Measurements from ENCODE around the gene CCDC174. TPM values are rescaled to one million over a fixed set of nuclear protein-coding genes. Genes with fewer than 3 reads are reported as not detected.

CCDC174 gene
- total and polyA plus RNA-seq, 10 of the 15 experiments (the other 5 are each of a cell fraction or from before 2014, with no cell fraction given): 11.6 to 31.3 (median 19.1) TPM

DNA sequence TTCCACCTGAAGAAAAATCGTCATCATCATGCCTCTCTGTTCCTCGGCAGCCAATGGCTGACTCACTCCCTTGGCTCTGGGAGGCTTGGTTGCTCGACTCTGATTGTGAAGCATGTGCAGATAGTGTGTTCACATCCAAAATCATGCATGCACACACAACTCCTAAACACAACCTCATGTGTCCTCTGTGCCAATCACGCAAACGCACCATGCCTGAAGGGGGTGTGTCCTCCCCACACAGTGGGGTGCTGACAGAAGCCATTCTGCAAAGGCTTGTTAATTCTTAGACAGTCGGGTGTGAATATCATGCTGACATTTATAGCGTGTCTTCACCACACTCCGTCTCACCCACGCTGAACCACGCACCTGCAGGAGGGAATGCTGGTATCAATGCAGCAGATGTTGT is 11.4 kb upstream of the CCDC174 start:
- Histone ChIP-seq H3K4me3 (no peak overlapping the region), H2AFZ (ENCODE audit: control insufficient read depth, low read depth, low read length) (no peak overlapping the region), H4K20me1 (ENCODE audit: control insufficient read depth, insufficient read depth) (no peaks in the 10 kb centered on the region), H3K4me2 (ENCODE audit: control insufficient read depth, insufficient read depth) (no peak overlapping the region), H3K27me3 (replicated peaks in 1 of 2; ENCODE audit: control insufficient read depth in 2 of 2, insufficient read depth in 2 of 2, low read length in 1 of 2) (0 out of 4 replicates have a peak, but pooled peaks cover 0 to 1% of the 10 kb centered on the region in 2 experiments), H3K9me3 (replicated peaks; ENCODE audit: control insufficient read depth, insufficient read depth, low read length) (no peaks in the 10 kb centered on the region), H3K4me1 (ENCODE audit: control insufficient read depth, insufficient read depth, low read length) (no peaks in the 10 kb centered on the region), H3K27ac (ENCODE audit: control insufficient read depth, insufficient read depth) (no peak overlapping the region), H3K79me2 (ENCODE audit: control insufficient read depth, insufficient read depth, low read length) (no peaks in the 10 kb centered on the region), H3K9ac (ENCODE audit: control insufficient read depth, insufficient read depth, low read length) (no peak overlapping the region), H3K36me3 (ENCODE audit: control insufficient read depth in 2 of 2, insufficient read depth in 2 of 2, low read length in 1 of 2) (no peaks in the 10 kb centered on the region)
- ATAC-seq (no peak), DNase-seq (ENCODE audit: low read depth, low spot score) (no peak), FAIRE-seq (no peak)
- 66% methylated on average over 10 of the region's 10 CpGs for WGBS (ENCODE audit: insufficient coverage, insufficient replicate concordance, low lambda C conversion rate, missing lambda C conversion rate)
- in situ Hi-C loops (cut with MboI) (no loop called here), intact Hi-C loops (cut with micrococcal nuclease; ENCODE audit: unreplicated experiment) (no loop called here)
- no TSS peak for BruUV-seq (replicated peaks)
- SMC1A ChIA-PET (ENCODE audit: uncharacterized antibody, unreplicated experiment): no interaction called here
- TF ChIP-seq FOXM1 (IDR thresholded peaks at IDR 0.05; ENCODE audit: low read depth, low read length) (no peak), TARDBP (IDR thresholded peaks at IDR 0.05; ENCODE audit: borderline replicate concordance) (no peak), SMAD1 (IDR thresholded peaks at IDR 0.05; ENCODE audit: low read depth, partially characterized antibody) (no peak), WRNIP1 (IDR thresholded peaks at IDR 0.05; ENCODE audit: borderline replicate concordance, low read depth, low read length) (no peak), DPF2 (IDR thresholded peaks at IDR 0.05) (no peak)
- TF ChIP-seq, protein P1, sequence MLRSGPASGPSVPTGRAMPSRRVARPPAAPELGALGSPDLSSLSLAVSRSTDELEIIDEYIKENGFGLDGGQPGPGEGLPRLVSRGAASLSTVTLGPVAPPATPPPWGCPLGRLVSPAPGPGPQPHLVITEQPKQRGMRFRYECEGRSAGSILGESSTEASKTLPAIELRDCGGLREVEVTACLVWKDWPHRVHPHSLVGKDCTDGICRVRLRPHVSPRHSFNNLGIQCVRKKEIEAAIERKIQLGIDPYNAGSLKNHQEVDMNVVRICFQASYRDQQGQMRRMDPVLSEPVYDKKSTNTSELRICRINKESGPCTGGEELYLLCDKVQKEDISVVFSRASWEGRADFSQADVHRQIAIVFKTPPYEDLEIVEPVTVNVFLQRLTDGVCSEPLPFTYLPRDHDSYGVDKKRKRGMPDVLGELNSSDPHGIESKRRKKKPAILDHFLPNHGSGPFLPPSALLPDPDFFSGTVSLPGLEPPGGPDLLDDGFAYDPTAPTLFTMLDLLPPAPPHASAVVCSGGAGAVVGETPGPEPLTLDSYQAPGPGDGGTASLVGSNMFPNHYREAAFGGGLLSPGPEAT (IDR thresholded peaks at IDR 0.05; ENCODE audit: low read depth): no peak
- TF ChIP-seq, protein P2, sequence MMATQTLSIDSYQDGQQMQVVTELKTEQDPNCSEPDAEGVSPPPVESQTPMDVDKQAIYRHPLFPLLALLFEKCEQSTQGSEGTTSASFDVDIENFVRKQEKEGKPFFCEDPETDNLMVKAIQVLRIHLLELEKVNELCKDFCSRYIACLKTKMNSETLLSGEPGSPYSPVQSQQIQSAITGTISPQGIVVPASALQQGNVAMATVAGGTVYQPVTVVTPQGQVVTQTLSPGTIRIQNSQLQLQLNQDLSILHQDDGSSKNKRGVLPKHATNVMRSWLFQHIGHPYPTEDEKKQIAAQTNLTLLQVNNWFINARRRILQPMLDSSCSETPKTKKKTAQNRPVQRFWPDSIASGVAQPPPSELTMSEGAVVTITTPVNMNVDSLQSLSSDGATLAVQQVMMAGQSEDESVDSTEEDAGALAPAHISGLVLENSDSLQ (IDR thresholded peaks at IDR 0.05): no peak
- RAD21 ChIA-PET (ENCODE audit: unreplicated experiment): no interaction called here
- POLR2A ChIA-PET: no interaction called here
- CTCF ChIA-PET: interaction anchor here (0.6 to 1.2 kb wide), 2 partner anchors 12 to 281 kb away, joined by 3 read pairs; no protein-coding TSS in a partner anchor
